ENCODE results near the gene OR2J1.
"Not testable (repeated sequence)": the region's sequence is repeated elsewhere in the genome, so short reads cannot be mapped to it uniquely, and the experiment has no call there.

Gene OR2J1

DNA sequence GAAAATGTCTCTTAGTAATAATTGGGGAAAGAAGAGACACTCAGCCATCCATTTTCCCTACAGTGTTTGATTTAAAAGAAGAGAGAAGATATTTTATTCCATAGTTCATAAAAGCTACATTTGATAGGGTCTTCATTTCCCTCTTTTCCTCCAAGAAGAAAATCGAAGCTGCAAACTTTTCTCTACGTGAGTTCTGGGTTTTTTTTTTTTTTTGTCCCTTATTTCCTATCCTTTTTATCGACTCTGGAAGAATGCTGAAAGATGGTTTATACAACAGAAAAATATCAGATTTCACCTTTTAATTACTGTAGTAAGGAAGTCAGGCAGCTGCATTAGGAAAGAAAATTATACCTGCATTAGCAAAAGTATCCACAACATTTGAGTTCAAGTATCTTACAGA lies at the start of gene OR2J1:
TSS of gene OR2J1 (plus strand) at position 301 of the 400 bp plus-strand sequence. CDS start 1,453 bp downstream, outside the sequence.
- DNase-seq = no peak

DNA sequence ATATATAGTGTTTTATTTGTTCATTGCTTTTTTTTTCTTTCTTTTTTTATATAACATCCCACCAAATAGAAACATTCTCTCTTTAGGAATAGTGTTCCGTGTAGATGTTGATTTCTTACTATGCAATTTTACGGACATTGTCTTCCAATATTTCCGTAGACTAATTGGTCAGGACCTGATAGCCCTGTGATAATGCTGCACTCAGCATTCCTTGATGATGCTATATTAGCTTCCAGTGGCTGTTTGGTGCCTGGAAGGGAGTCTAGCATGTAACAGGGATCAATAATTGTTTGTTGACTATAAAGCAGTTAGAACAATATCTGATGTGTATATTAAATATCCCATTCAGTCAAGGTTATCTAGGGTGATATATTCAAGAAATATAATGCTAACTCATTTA lies 47.6 kb upstream of the OR2J1 start:
- DNase-seq = no peak

DNA sequence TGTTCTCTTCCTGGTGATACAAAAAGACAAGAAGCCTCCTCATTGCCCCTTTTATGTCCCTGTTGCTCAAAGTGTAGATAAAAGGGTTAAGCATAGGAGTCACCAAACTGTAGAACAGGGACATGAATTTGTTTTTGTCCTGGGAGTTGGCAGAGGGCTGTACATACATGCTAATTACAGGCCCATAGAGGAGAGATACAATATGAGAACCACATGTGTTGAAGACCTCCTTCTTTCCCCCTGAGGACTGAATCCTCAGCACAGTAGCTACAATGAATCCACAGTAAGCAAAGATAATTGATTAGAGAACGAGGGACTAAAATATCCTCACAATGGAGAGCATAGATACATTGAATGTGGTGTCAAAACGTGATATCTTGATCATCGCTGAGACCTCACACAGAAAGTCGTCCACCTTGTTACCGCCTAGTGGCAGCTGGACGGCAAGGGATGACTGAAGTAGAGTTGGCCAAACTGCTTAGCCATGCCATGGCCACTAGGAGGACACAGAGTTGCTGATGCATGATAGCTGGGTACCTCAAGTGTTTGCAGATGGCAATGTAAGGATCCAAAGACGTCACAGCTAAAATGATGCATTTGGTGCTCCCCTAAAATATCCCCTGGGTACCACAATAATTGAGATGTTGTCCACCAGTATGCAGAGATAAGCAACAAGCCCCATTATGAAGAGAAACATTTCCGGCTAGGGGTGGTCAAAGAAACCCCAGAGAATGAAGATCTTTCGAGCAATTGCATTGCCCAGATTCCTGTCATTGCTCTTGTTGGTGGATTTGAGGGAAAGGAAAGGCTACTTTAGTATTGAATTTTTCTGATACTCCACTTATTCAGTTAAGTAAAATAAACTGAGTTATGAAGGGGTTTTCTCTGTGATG lies 27.2 kb upstream of the OR2J1 start:
- DNase-seq = no peak

DNA sequence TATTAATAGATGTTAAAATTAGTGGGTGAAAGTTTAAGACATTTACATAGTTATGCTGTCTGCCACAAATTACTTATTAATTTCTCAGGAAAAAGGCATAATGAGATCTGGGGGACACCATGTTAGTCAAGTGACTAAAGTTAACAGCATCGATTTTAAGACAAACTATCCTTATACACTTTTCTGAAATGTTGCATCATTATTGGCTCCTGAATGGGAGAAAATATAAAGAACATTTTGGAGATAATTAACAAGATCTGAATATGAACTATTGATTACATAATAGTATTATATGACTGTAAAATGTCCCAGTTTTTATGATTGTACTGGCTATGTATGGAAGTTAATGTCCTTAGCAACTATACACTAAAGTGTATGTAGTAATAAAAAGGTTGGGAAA lies 20.1 kb upstream of the OR2J1 start:
- no peak for DNase-seq

DNA sequence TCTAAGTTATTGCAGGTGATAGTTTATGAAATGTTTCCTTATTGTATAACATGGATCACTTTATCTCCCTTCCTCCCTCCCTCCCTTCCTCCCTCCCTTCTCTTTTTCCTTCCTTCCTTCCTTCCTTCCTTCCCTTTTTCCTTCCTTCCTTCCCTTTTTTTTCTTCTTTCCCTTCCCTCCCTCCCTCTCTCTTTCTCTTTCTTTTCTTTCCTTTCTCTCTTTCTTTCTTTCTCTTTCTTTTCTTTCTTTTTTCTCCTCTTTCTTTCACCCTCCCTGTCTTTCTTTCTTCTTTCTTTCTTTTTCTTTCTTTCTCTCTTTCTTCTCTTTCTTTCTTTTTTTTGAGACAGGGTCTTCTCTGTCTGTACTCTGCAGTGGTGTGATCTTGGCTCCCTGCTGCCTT lies 18.0 kb upstream of the OR2J1 start:
- DNase-seq = no peak

DNA sequence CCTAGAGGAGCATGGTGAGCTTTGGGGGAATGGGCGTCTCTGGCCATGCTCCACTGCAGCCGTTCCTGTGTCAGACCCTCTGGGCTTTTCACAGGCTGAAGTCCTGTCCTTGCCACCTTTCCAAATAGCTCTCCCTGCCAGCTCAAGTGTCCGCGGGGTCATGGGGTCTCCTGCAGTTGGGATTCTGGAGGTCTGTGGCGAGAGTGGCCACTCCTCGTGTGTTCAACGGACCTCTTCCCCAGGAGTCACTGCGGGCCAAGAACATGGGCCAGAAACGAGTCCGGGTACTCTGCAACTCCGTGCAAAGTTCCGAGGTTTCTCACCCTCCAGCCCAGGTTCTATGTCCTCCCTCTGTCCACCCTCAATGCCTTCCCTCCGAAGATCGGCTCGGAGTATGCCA lies 16.8 kb upstream of the OR2J1 start:
- no peak for DNase-seq

DNA sequence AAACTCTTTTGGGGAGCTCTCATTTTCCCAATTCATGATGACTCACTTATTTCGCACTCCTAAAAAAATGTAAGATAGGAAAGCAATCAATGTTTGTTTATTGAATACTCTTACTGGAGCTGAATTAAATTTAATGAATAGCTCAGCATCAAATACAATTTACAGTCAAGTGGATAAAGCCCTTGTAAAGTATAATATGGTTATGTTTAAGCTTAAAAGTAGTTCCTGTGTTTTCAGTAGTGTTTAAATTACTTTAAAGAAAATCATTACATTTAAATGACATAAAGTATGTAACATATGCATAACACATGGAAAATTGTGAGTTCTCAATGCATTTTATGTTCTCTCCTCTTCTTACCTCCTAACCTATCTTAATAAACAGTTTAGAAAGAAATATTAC lies 12.1 kb upstream of the OR2J1 start, which contains the start of gene OR2B3:
TSS of gene OR2B3 (minus strand) at position 101 of the 400 bp plus-strand sequence. CDS start at position 36, 65 bp downstream.
- no peak for DNase-seq

DNA sequence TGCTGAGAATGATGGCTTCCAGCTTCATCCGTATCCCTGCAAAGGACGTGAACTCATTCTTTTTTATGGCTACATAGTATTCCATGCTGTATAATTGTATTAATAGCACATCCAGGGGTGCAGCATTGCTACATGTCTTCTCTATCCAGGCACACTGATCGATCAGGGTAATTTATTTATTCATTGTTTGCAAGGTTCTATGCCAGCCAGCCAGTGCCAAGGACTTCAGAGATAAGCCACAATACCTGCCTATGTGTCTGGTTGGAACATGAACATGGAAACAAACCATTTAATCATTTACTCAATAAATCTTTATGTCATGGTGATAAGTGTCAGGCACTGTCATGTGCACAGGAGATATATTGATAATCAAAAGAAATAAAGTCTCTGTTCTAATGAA lies 6.3 kb upstream of the OR2J1 start:
- DNase-seq = no peak

DNA sequence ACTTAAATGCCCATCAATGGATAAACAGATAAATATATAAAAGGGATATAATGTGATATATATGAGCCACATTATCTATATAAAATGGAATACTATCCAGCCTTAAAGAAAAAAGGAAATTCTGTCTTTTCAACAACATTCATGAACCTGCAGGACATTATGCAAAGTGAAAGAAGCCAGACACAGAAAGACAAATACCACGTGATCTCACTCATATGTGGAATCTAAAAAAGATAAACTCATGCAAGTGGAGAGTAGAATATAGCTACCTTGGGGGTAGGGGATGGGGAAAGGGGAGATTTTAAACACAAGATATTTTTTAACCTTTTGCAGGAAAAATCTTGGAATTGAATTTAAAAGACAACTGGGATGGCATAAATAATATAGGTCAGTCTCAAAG lies 1.5 kb upstream of the OR2J1 start:
- no peak for DNase-seq

DNA sequence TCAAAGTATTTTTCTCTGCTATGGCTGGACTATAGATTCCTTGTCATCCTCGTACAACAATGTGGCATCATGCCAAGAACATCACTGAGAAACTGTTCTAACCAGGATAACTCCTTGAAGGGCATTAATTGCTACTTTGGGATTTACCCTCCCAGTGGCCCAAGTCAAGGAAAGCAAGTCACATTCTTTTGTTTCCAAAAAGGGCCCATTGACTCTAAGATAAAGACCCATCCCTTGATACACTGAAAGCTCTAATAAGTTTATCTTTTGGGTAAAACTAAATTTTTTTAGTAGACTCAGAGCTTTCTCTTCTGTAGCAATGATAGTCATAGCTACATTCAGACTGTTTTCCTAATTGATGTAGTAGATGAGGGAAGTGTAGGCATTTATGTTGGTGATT lies 8.5 kb downstream of the OR2J1 start, which contains the start of gene OR2J3:
TSS of gene OR2J3 (plus strand) at position 301 of the 400 bp plus-strand sequence. CDS start 3,833 bp downstream, outside the sequence.
- no peak for DNase-seq

DNA sequence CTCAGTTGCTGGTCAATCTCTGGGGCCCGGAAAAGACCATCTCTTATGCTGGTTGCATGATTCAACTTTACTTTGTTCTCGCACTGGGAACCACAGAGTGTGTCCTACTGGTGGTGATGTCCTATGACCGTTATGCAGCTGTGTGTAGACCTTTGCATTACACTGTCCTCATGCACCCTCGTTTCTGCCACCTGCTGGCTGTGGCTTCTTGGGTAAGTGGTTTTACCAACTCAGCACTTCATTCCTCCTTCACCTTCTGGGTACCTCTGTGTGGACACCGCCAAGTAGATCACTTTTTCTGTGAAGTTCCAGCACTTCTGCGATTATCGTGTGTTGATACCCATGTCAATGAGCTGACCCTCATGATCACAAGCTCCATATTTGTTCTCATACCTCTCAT lies 12.8 kb downstream of the OR2J1 start:
- DNase-seq = no peak

DNA sequence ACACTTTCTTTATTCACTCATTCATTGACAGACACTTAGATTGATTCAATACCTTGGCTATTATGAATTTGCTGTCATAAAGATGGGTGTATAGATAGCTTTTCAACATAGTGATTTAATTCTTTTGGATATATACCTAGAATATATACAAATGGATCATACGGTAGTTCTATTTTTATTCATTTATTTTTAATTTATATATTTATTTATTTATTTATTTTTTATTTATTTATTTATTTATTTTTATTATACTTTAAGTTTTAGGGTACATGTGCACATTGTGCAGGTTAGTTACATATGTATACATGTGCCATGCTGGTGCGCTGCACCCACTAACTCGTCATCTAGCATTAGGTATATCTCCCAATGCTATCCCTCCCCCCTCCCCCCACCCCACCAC lies 15.7 kb downstream of the OR2J1 start:
- DNase-seq = not testable (repeated sequence)

DNA sequence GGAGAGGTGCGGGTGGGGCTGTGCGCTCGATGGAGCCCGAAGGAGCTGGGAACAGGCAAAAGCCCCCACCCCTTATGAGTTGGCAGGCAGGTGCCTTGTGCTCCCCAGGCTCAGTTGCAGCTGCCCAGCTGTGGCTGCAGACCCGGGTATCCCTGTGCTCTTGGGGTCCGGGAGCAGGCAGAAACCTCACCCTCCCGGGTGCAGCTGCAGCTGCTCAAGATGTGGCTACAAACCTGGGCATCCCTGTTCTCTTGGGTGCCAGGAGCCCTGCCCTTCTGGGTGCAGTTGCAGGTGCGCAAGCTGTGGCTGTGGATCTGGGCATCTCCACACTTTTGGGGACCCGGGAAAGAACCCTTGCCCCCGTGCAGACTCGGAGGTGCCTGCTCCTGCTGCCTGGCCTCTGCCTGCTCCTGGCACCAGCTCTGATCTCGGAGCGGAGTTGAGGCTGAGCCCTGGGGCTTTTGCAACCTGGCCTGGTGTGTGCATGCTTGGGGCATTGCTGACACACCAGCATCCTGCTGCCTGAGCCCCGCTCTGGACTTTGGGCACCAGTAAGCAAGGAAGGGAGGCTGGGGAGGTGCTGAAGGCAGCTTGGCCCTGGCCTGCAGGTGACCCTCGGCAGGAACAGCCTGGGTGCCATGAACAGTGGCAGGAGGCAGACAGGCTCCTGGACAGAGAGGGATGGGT lies 30.2 kb downstream of the OR2J1 start:
- no peak for DNase-seq

DNA sequence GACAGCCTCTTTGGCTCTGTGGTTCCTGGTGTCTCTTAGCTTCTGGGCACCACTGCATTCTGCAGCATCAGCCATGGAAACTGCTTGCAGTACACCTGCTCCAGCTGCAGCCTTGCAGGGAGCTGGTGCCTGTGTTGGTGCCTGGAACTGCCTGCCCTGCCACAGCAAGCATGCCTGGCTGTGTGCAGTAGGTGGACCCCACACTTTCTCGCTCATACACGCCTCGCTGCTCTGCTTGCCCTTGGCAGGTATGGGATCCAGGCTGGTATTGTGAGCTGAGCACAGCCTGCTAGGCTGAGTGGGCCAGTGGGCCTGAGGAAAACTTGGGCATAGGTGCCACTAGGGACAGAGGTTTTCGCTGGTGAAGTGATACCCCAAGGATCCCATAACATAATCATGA lies 31.4 kb downstream of the OR2J1 start:
- no peak for DNase-seq

DNA sequence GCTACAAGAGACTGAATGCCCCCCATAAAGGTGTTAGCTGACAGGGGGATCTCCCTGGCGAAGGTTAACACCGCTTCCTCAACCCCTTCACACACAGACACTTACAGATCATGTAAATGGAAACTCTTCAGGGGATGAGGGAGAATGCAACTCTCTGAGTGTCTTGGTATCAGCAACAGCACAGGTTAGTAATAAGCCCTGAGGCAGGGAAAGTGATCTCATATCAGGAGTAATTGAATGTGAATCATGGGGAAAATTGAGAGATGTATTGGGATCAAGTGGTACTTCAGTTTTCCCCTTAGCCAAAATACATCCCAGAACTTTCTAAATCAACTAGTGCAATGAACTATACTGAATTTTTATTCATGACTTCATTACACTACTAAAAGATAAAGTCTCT lies 32.4 kb downstream of the OR2J1 start:
- no peak for DNase-seq

DNA sequence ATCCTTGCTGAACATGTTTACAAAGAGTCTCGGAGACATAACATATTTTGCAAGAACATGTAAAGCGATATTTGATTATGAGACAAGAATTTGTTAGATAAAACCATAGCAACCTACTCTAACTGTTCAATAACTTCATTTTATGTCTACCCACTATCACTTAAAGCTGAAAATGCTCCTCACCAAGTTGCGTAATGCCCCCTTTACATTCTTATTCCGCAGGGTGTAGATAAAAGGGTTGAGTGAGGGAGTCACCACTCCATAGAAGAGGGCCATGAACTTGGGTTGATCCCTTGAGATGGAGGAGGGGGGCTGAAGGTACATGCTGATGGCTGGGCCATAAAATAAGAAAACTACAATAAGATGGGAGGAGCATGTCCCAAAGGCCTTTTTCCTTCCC lies 38.4 kb downstream of the OR2J1 start:
- no peak for DNase-seq

DNA sequence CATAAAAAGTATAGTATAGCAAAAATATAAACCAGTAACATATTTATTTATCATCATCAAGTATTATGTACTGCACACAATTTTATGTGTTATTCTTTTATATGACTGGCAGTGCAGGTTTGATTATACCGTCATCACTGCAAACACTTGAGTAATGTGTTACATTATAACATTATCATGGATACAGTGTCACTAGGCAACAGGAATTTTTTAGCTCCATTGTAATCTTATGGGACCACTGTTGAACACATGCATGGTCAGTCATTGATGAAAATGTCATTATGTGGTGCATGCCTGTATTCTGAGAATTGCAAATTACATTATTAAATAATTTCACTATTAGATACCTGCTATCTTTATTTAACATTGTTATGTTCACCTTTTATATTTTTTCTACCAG lies 42.3 kb downstream of the OR2J1 start:
- no peak for DNase-seq

DNA sequence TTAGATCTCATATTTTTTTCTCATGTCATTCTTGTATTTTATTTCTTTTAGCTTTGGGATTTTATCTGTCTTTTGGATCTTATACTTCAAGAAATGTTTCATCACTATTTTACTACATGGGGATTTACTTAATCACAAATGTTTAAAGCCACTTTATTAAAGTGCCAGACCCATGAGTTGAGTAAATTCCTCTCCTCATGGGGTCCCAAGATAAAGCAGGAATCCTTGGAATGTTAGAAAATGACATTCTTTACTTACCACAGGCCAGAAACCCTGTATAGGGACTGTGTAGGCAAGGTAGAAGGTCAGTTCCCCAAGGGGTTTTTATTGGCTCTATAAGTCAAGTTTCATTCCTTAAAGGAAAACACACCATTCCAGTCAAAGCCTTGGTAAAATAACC lies 43.0 kb downstream of the OR2J1 start:
- no peak for DNase-seq

DNA sequence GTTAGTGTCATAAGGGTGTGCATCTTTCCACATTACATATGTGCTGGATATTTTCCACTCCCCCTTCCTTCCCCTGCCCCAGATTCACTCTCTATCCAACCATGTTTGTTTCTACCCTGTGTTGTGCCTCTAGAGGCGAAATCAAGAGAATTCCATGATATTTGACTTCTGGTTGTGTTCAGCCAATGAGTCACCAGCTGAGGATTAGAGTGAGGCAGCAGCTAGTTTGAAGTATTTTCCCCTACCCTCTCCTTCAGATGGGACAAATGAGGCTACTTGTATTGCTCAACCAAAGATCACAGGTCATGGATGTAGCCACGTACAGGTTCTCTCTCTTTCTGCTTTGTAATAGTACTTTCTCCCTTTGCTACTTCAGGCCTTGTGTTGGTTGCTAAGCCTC lies 46.9 kb downstream of the OR2J1 start:
- DNase-seq = no peak

DNA sequence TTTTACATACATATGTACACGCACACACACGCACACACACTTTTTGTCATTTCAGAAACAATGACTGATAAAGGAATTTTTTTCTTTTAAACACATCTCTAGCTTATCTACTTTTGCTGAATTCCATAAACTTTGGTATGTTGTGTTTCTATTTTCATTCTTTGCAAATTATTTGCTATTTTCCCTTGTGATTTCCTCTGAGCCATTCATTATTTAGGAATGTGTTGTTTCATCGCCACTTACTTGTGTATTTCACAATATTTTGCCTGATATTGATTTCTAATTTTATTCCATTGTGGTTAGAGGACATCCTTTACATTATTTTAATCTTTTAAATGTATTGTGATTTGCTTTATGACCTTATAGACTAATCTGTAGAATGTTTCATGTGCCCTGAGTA lies 47.8 kb downstream of the OR2J1 start:
- DNase-seq = no peak

DNA sequence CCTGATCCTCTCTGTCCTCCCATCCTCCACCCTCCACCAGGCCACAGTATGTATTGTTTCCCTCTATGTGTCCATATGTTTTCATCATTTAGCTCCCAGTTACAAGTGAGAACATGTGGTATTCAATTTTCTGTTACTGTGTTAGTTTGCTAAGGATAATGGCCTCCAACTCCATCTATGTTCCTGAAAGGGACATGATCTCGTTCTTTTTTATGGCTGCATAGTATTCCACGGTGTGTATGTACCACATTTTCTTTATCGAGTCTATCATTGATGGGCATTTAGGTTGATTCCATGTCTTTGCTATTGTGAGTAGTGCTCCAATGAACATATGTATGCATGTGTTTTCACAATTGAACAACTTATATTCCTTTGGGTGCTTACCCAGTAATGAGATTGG lies 50.2 kb downstream of the OR2J1 start:
- not testable (repeated sequence) for DNase-seq

Data from DMS79 treated with DMSO at 0.1 percent for 48 hours (cell line).